ENCODE measurements around the gene PRELID2.
"Not testable (repeated sequence)": the region's sequence is repeated elsewhere in the genome, so short reads cannot be mapped to it uniquely, and the experiment has no call there.

PRELID2 gene

DNA sequence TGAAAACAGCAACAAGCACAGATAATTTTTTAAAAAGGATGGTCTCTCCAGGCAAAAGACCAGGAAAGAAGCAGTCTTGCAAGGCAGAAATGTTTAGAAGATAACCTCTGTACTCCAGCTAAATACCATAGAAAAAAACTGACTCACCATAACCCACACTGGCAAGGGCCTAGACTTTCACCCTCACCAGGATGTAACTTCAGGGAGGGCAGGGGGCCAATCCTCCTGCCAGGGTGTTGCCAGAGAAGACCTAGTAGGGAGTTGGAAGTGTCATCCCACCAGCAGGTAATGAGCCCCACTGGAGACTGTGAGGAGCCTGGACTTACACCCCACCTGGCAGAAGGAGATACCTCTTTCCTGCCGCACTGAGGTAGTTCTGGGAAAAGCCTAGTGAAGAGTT lies 97.6 kb downstream of the PRELID2 start:
- no peak for DNase-seq

GRCh38 chr5:145729956-145730355 lies 105.2 kb downstream of the PRELID2 start:
- not testable (repeated sequence) for DNase-seq

GRCh38 chr5:145723516-145723915 lies 111.6 kb downstream of the PRELID2 start:
- DNase-seq: no peak

DNA sequence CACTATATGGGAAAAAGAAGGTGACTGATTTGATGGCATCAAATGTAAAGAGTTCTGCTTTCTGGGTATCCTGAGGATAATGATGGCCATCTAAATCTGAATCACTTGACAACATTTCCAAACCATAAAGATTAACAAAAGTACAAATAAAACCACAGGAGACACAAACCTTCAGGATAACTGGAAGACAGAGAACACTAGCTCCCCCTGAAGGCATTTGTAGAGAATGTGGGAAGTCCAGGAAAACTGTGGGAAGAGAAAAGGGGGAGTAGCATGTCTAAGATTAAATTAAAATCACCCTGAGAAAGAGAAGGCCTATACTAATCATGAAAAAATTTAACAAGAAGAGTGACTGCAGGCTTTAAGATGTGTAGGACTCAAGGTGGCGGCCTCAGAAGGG lies 116.2 kb downstream of the PRELID2 start:
- DNase-seq: no peak

DNA sequence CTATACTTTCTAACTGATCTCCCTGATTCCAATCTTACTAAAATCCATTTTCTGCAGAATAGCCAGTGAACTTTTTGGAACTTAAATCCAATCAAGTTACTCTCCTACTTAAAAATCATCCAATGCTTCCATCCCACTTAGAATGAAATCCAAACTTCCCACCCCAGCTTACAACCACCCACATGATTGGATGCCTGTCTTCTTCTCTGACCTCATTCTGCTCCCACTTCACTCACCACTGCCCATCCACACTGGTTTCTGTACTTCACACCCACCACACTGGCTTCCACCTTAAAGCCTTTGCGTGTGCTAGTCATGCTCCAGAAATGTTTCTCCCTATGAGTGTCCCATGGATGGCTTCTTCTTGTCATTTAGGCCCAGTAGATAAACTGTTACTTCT lies 119.7 kb downstream of the PRELID2 start:
- no peak for DNase-seq

DNA sequence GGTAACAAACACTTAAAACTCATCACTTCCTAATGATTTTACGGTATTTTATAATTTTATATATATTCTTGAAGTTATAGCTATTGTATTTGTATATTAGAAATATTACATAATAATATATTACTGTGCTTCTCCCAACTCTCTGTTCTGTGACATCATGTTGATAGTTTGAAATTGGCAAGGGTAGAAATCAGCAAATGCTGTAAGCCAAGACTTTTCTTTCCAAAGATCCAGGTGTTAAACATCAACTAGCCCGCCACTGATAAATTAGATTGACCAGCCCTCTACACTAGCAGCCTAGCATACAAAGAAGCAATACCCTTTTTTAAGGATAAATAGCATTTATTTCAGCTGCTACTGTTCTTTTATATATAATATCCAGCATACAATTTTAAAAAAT lies 122.9 kb downstream of the PRELID2 start:
- no peak for DNase-seq

- DNase-seq: no peak
These were observed 123.7 kb downstream of the PRELID2 start for GRCh38 chr5:145711417-145711816.

Data from activated CD4-positive, alpha-beta T cell treated with anti-CD3 and anti-CD28 coated beads for 4 hours (primary cell).